Adrenal gland (tissue), 12 donors: ENCODE results near the gene SYTL3. TPM values are rescaled to one million over a fixed set of nuclear protein-coding genes. Genes with fewer than 3 reads are reported as not detected.
"Not testable (repeated sequence)": the region's sequence is repeated elsewhere in the genome, so short reads cannot be mapped to it uniquely, and the experiment has no call there.

Experiments used
- DNase-seq, 7 donors: peaks; one replicate each; pipeline ENCODE4 v3.0.0-alpha.2; 2019 to 2020
- H3K27ac ChIP-seq, 5 donors: fragments of 200-600 bp; sonication (generic) in 4 of 5; 1 replicate in 3 of 5; 2 replicates in 2 of 5; pipeline versions ENCODE4 v1.5.1 to v1.8.0; 2016 to 2020; ENCODE audit warnings: mild to moderate bottlenecking in 1 of 5
- H3K27me3 ChIP-seq: fragments of 200-600 bp; 2 replicates; pipeline ENCODE4 v1.8.0; 2021
- H3K36me3 ChIP-seq, 2 donors: fragments of 200-600 bp; replicated peaks in 1 of 2; 1 replicate in 1 of 2; 2 replicates in 1 of 2; pipeline versions ENCODE4 v1.5.1 to v1.8.0; 2018 to 2022
- H3K4me1 ChIP-seq, 2 donors: fragments of 200-600 bp; replicated peaks in 1 of 2; 1 replicate in 1 of 2; 2 replicates in 1 of 2; pipeline versions ENCODE4 v1.5.1 to v1.8.0; 2018 to 2021
- H3K4me3 ChIP-seq, 4 donors: fragments of 200-600 bp; sonication (generic) in 3 of 4; one replicate each; pipeline ENCODE4 v1.5.1; 2016 to 2018
- H3K9me3 ChIP-seq, 3 donors: fragments of 200-600 bp; sonication (generic) in 1 of 3; replicated peaks in 1 of 3; 1 replicate in 2 of 3; 2 replicates in 1 of 3; pipeline versions ENCODE4 v1.5.1 to v1.8.0; 2016 to 2021
- CTCF ChIP-seq, 6 experiments: fragments of 450-650 bp in 4 of 6; fragments of 200-600 bp in 2 of 6; sonication (generic) in 1 of 6; IDR thresholded peaks; 1 replicate in 5 of 6; 2 replicates in 1 of 6; pipeline versions ENCODE4 v1.5.1 to v1.8.0; 2016 to 2021; ENCODE audit warnings: antibody characterized with exemption in 6 of 6, mild to moderate bottlenecking in 2 of 6, moderate library complexity in 1 of 6
- POLR2A ChIP-seq, 2 donors: fragments of 450-650 bp; IDR thresholded peaks; one replicate each; pipeline ENCODE4 v1.6.1; 2017; ENCODE audit warnings: antibody characterized with exemption in 2 of 2, mild to moderate bottlenecking in 2 of 2, moderate library complexity in 1 of 2
- WGBS, 4 donors: extraction: QIAGEN DNeasy Blood & Tissue Kit in 2 of 4; methylation state at CpG; one replicate each; pipeline versions ENCODE4 v1.1.5 to v1.1.7; 2013 to 2017; 5-methylcytosine and 5-hydroxymethylcytosine counted together
- intact Hi-C, 2 donors: fragments of 100-400 bp; cut with DNase I; formaldehyde crosslinking; loops; one replicate each; pipeline versions ENCODE4 v1.14.1 to v1.15.0; 2022 to 2023
- polyA plus RNA-seq, 3 donors: library from polyadenylated mRNA; stranded (reverse); fragments of 200-250 nt in 2 of 3; fragments of 350-450 nt in 1 of 3; fragmentation: Illumina TruSeq in 1 of 3; extraction: RNeasy Lipid Tissue Mini Kit (QIAGEN cat#74804) in 1 of 3; gene quantifications; one replicate each; pipeline ENCODE4 v1.2.3, GENCODE V29; 2013 to 2014
- total RNA-seq, 9 donors: library from RNA; depleted of rRNA in 4 of 9; stranded (reverse); fragments of >200 nt in 4 of 9; fragments of 120-200 nt in 1 of 9; fragmentation: NEBNext Ultra II Directional in 1 of 9; extraction: Animal tissue kit (Norgen Biotek cat#: 25700) in 1 of 9; gene quantifications; one replicate each; pipeline versions ENCODE4 v1.1.0 to v1.2.4, GENCODE V29; 2013 to 2023
- donor health status: healthy with polysubstance abuse.
- donor health status: Bipolar disorder and iron deficiency.
- donor health status: DM: yes; HTN: yes; CAD: no.
- donor health status: DM: no; HTN: no; CAD: no.
- donor health status: DM: no; HTN: no; CAD: no.
- donor health status: DM: yes; HTN: yes; CAD: no.

Gene SYTL3
- total and polyA plus RNA-seq, 12 donors, result 0.94 to 3.9 (median 2.1) TPM

GRCh38 chr6:158688860-158689259 lies 39.0 kb downstream of the SYTL3 start:
- Histone ChIP-seq H3K4me1 (no peaks in the 10 kb centered on the region), H3K36me3 (no peaks in the 10 kb centered on the region), H3K27me3 (no peaks in the 10 kb centered on the region), H3K4me3 (no peak overlapping the region), H3K9me3 (no peaks in the 10 kb centered on the region), H3K27ac (no peak overlapping the region)
- 81 to 86% (median 84%) methylated on average over 1 of the region's 1 CpG for WGBS, 4 donors
- intact Hi-C loops, result loop anchor here in 1 of 2 donors (10.0 kb wide), 1 partner anchor 464 kb away; no protein-coding TSS in a partner anchor
- TF ChIP-seq POLR2A (IDR thresholded peaks at IDR 0.05) (no peak), CTCF (IDR thresholded peaks at IDR 0.05) (no peak)
- no peak for DNase-seq

GRCh38 chr6:158694913-158695312 lies 45.1 kb downstream of the SYTL3 start:
- H3K27me3 ChIP-seq, result no peaks in the 10 kb centered on the region
- no peak overlapping the region for H3K4me3 ChIP-seq
- intact Hi-C loops, result loop anchor here in 1 of 2 donors (5.0 kb wide), 1 partner anchor 483 kb away; no protein-coding TSS in a partner anchor
- no peaks in the 10 kb centered on the region for H3K9me3 ChIP-seq
- H3K27ac ChIP-seq, result no peak overlapping the region
- no peaks in the 10 kb centered on the region for H3K36me3 ChIP-seq
- peak in 1 of 7 donors; percentile 5 for DNase-seq
- H3K4me1 ChIP-seq, result no peaks in the 10 kb centered on the region
- whole genome bisulfite sequencing, 4 donors, result 83 to 92% (median 86%) methylated on average over 3 of the region's 3 CpGs
- TF ChIP-seq CTCF (IDR thresholded peaks at IDR 0.05) (no peak), POLR2A (IDR thresholded peaks at IDR 0.05) (no peak)

- intact Hi-C loops, result no loop called here
- Histone ChIP-seq H3K4me1 (no peaks in the 10 kb centered on the region), H3K4me3 (no peak overlapping the region), H3K36me3 (no peaks in the 10 kb centered on the region), H3K27me3 (no peaks in the 10 kb centered on the region), H3K9me3 (no peaks in the 10 kb centered on the region), H3K27ac (no peak overlapping the region)
- TF ChIP-seq POLR2A (IDR thresholded peaks at IDR 0.05) (no peak), CTCF (IDR thresholded peaks at IDR 0.05) (no peak)
- peak in 4 of 7 donors; percentile 27 to 67 (median 52) for DNase-seq
- WGBS, 4 donors, result 50 to 78% (median 62%) methylated on average over 2 of the region's 2 CpGs
These were observed 48.0 kb downstream of the SYTL3 start for GRCh38 chr6:158697811-158698210.

GRCh38 chr6:158698931-158699330 lies 49.1 kb downstream of the SYTL3 start:
- Histone ChIP-seq H3K4me1 (no peaks in the 10 kb centered on the region), H3K4me3 (no peak overlapping the region), H3K9me3 (no peaks in the 10 kb centered on the region), H3K36me3 (no peaks in the 10 kb centered on the region), H3K27ac (no peak overlapping the region), H3K27me3 (no peaks in the 10 kb centered on the region)
- WGBS, 4 donors, result 89 to 96% (median 92%) methylated on average over 6 to 8 of the region's 8 CpGs
- DNase-seq, result peak in 2 of 7 donors; percentile 16 to 43
- TF ChIP-seq POLR2A (IDR thresholded peaks at IDR 0.05), result no peak
- TF ChIP-seq CTCF (IDR thresholded peaks at IDR 0.05), result no peak
- intact Hi-C loops, result no loop called here

- not testable (repeated sequence) for H3K4me1 ChIP-seq, H3K9me3 ChIP-seq, H3K4me3 ChIP-seq, H3K27me3 ChIP-seq, H3K36me3 ChIP-seq, H3K27ac ChIP-seq
- intact Hi-C loops, result loop anchor here (5.0 kb wide), 1 partner anchor 271 kb away; no protein-coding TSS in a partner anchor
- DNase-seq, result peak in 2 of 7 donors; percentile 18 to 28
- WGBS, 4 donors, result 91 to 97% (median 96%) methylated on average over 3 of the region's 3 CpGs
These were observed 51.4 kb downstream of the SYTL3 start for GRCh38 chr6:158701268-158701667.
